ENCODE measurements around the gene SLC1A4.
A peak's percentile ranks its signal among the peaks of the same experiment; 100 is the strongest.

SLC1A4 gene

GRCh38 chr2:64976276-64976675 is 12.9 kb upstream of the SLC1A4 start:
- ATAC-seq (no peak), DNase-seq (no peak)
- no peaks in the 10 kb centered on the region for H3K27me3 Mint-ChIP-seq
- no peak overlapping the region for H3K4me3 Mint-ChIP-seq
- H3K4me1 Mint-ChIP-seq = no peaks in the 10 kb centered on the region
- no peak overlapping the region for H3K27ac Mint-ChIP-seq
- no peaks in the 10 kb centered on the region for H3K36me3 Mint-ChIP-seq (ENCODE audit: low read depth)
- H3K9me3 Mint-ChIP-seq = no peaks in the 10 kb centered on the region

GRCh38 chr2:64978514-64979268 is 10.5 kb upstream of the SLC1A4 start:
- ATAC-seq = no peak
- H3K36me3 Mint-ChIP-seq (ENCODE audit: low read depth) = no peaks in the 10 kb centered on the region
- H3K27me3 Mint-ChIP-seq = no peaks in the 10 kb centered on the region
- H3K27ac Mint-ChIP-seq = no peak overlapping the region
- DNase-seq = no peak
- H3K4me3 Mint-ChIP-seq = no peak overlapping the region
- H3K9me3 Mint-ChIP-seq = no peaks in the 10 kb centered on the region
- H3K4me1 Mint-ChIP-seq = peaks cover 19% of the 10 kb centered on the region

GRCh38 chr2:64979744-64980143 is 9.5 kb upstream of the SLC1A4 start:
- Mint-ChIP-seq H3K4me1 (peaks cover 19% of the 10 kb centered on the region), H3K36me3 (ENCODE audit: low read depth) (no peaks in the 10 kb centered on the region), H3K27me3 (no peaks in the 10 kb centered on the region), H3K9me3 (no peaks in the 10 kb centered on the region), H3K27ac (no peak overlapping the region), H3K4me3 (no peak overlapping the region)
- no peak for DNase-seq
- ATAC-seq = no peak

- Mint-ChIP-seq H3K4me1 (peaks cover 19% of the 10 kb centered on the region), H3K36me3 (ENCODE audit: low read depth) (no peaks in the 10 kb centered on the region), H3K4me3 (no peak overlapping the region), H3K9me3 (no peaks in the 10 kb centered on the region), H3K27me3 (no peaks in the 10 kb centered on the region), H3K27ac (no peak overlapping the region)
- DNase-seq (no peak), ATAC-seq (no peak)
Observed at GRCh38 chr2:64980183-64980582, 9.0 kb upstream of the SLC1A4 start.

GRCh38 chr2:64982311-64982857 is 6.8 kb upstream of the SLC1A4 start:
- no peak for DNase-seq
- no peak overlapping the region for H3K4me3 Mint-ChIP-seq
- peak; percentile 79 for ATAC-seq
- H3K27me3 Mint-ChIP-seq = peaks cover 5% of the 10 kb centered on the region
- H3K36me3 Mint-ChIP-seq (ENCODE audit: low read depth) = no peaks in the 10 kb centered on the region
- peak overlapping the region; percentile 79 for H3K27ac Mint-ChIP-seq
- peaks cover 31% of the 10 kb centered on the region for H3K4me1 Mint-ChIP-seq
- no peaks in the 10 kb centered on the region for H3K9me3 Mint-ChIP-seq

- peaks cover 5% of the 10 kb centered on the region for H3K27me3 Mint-ChIP-seq
Observed at GRCh38 chr2:64982932-64983331, 6.3 kb upstream of the SLC1A4 start.

GRCh38 chr2:64985447-64985846 is 3.8 kb upstream of the SLC1A4 start:
- ATAC-seq (no peak), DNase-seq (no peak)
- Mint-ChIP-seq H3K4me1 (peaks cover 42% of the 10 kb centered on the region), H3K27me3 (peaks cover 5% of the 10 kb centered on the region), H3K4me3 (no peak overlapping the region), H3K9me3 (no peaks in the 10 kb centered on the region), H3K36me3 (ENCODE audit: low read depth) (no peaks in the 10 kb centered on the region), H3K27ac (no peak overlapping the region)

More at GRCh38 chr2:64982932-64983331, 6.3 kb upstream of the SLC1A4 start:
- H3K9me3 Mint-ChIP-seq = no peaks in the 10 kb centered on the region
- H3K36me3 Mint-ChIP-seq (ENCODE audit: low read depth) = no peaks in the 10 kb centered on the region
- ATAC-seq (no peak), DNase-seq (no peak)
- H3K4me1 Mint-ChIP-seq = peaks cover 34% of the 10 kb centered on the region
- H3K4me3 Mint-ChIP-seq = no peak overlapping the region
- no peak overlapping the region for H3K27ac Mint-ChIP-seq

- ATAC-seq = no peak
- peaks cover 2% of the 10 kb centered on the region for H3K36me3 Mint-ChIP-seq (ENCODE audit: low read depth)
- peaks cover 5% of the 10 kb centered on the region for H3K27me3 Mint-ChIP-seq
- no peak for DNase-seq
- H3K27ac Mint-ChIP-seq = peak overlapping the region; percentile 10
- peaks cover 42% of the 10 kb centered on the region for H3K4me1 Mint-ChIP-seq
- no peaks in the 10 kb centered on the region for H3K9me3 Mint-ChIP-seq
- H3K4me3 Mint-ChIP-seq = peak overlapping the region; percentile 79
Observed at GRCh38 chr2:64987001-64987955, 1.9 kb upstream of the SLC1A4 start.

- ATAC-seq (no peak), DNase-seq (no peak)
- Mint-ChIP-seq H3K27ac (peak overlapping the region; percentile 71), H3K36me3 (ENCODE audit: low read depth) (peaks cover 7% of the 10 kb centered on the region), H3K4me1 (peaks cover 37% of the 10 kb centered on the region), H3K9me3 (no peaks in the 10 kb centered on the region), H3K4me3 (peak overlapping the region; percentile 79), H3K27me3 (peaks cover 5% of the 10 kb centered on the region)
Observed at GRCh38 chr2:64987956-64988419, 1.2 kb upstream of the SLC1A4 start.

- peak; percentile 57 for DNase-seq
- peak; percentile 41 for ATAC-seq
- Mint-ChIP-seq H3K27me3 (peaks cover 5% of the 10 kb centered on the region), H3K36me3 (ENCODE audit: low read depth) (peaks cover 10% of the 10 kb centered on the region), H3K27ac (peak overlapping the region; percentile 71), H3K4me3 (peak overlapping the region; percentile 79), H3K4me1 (peaks cover 36% of the 10 kb centered on the region), H3K9me3 (no peaks in the 10 kb centered on the region)
Observed at GRCh38 chr2:64988420-64989125, 626 bp upstream of the SLC1A4 start.

GRCh38 chr2:64989982-64990614 is 899 bp downstream of the SLC1A4 start:
- Mint-ChIP-seq H3K36me3 (ENCODE audit: low read depth) (peaks cover 16% of the 10 kb centered on the region), H3K27me3 (peaks cover 5% of the 10 kb centered on the region), H3K27ac (peak overlapping the region; percentile 49), H3K4me3 (peak overlapping the region; percentile 84), H3K4me1 (peaks cover 35% of the 10 kb centered on the region), H3K9me3 (no peaks in the 10 kb centered on the region)
- DNase-seq = peak; percentile 22
- ATAC-seq = no peak

GRCh38 chr2:64990876-64991275 is 1.7 kb downstream of the SLC1A4 start:
- H3K27me3 Mint-ChIP-seq = peaks cover 5% of the 10 kb centered on the region
- H3K4me3 Mint-ChIP-seq = peak overlapping the region; percentile 84
- H3K36me3 Mint-ChIP-seq (ENCODE audit: low read depth) = peaks cover 16% of the 10 kb centered on the region
- no peak for ATAC-seq
- DNase-seq = no peak
- H3K9me3 Mint-ChIP-seq = no peaks in the 10 kb centered on the region
- no peak overlapping the region for H3K27ac Mint-ChIP-seq
- H3K4me1 Mint-ChIP-seq = peaks cover 34% of the 10 kb centered on the region

- ATAC-seq (no peak), DNase-seq (no peak)
- Mint-ChIP-seq H3K27me3 (peaks cover under 1% of the 10 kb centered on the region), H3K27ac (no peak overlapping the region), H3K4me3 (peak overlapping the region; percentile 2), H3K36me3 (ENCODE audit: low read depth) (peaks cover 16% of the 10 kb centered on the region), H3K9me3 (no peaks in the 10 kb centered on the region), H3K4me1 (peaks cover 25% of the 10 kb centered on the region)
Observed at GRCh38 chr2:64992218-64992617, 3.0 kb downstream of the SLC1A4 start.

GRCh38 chr2:64992990-64993389 is 3.8 kb downstream of the SLC1A4 start:
- Mint-ChIP-seq H3K9me3 (no peaks in the 10 kb centered on the region), H3K4me3 (no peak overlapping the region), H3K4me1 (peaks cover 23% of the 10 kb centered on the region), H3K36me3 (ENCODE audit: low read depth) (peaks cover 20% of the 10 kb centered on the region), H3K27me3 (no peaks in the 10 kb centered on the region), H3K27ac (no peak overlapping the region)
- DNase-seq = no peak
- no peak for ATAC-seq
